GM12892 (cell line): Measurements from ENCODE around the gene DHX38.

ENCODE experiments used
- POLR2A ChIP-seq: IDR thresholded peaks from 2 replicates; pipeline ENCODE4 v1.6.1; 2011; ENCODE audit warnings: low read depth, low read length, control low read depth
- POLR2AphosphoS5 ChIP-seq: IDR thresholded peaks from 2 replicates; pipeline ENCODE4 v1.6.1; 2011; ENCODE audit warnings: low read depth, low read length, control low read depth
- TAF1 ChIP-seq: IDR thresholded peaks from 2 replicates; pipeline ENCODE4 v1.6.1; 2011; ENCODE audit warnings: low read depth, mild to moderate bottlenecking, control low read depth, low read length, borderline replicate concordance

DNA sequence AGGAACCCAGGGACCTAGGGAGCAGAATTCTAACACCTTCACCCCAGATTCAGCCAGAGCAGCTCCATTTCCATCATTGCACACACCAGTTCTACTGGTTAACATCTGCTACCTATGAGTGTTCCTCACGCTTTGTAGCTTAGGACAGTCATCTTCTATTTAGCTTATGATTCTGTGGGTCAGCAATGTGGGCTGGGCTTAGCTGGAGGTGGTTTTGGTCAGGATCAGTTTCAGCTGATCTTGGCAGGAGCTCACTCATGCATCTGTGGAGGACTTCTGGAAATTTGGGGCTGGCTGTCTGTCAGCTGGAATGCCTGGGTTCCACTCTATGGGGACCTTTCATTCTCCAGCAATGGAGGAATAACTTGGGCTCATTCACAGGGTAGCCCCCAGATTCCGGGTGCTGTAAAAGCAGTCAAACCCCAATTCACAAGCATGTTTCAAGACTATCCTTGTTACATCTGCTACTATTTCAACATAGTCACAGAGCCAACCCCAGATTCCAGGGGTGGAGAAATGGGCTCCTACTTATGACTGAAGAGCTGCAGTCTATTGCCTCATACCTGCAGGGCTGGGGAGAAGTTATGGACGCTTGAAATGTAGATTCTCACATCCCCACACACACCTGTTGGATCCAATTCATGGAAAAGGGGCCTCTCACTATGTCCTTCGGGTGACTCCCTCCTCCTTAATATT is 42.7 kb upstream of the DHX38 start:
- no peak for TF ChIP-seq POLR2AphosphoS5
- no peak for TF ChIP-seq TAF1
- no peak for TF ChIP-seq POLR2A
